Endothelial cell of umbilical vein (primary cell): ENCODE data around the gene SAMD5. TPM values are rescaled to one million over a fixed set of nuclear protein-coding genes. Genes with fewer than 3 reads are reported as not detected.

Experiments used
- BruUV-seq: library from RNA; stranded (reverse); fragments of 400-500 nt; replicated peaks from 2 replicates; lab custom pipeline; 2021; lab: Mats Ljungman, UMichigan
- CTCF ChIA-PET: fragments of 300-600, 350-600 bp; sonication (Branson Sonifier 250); formaldehyde crosslinking; loops from one replicate; lab custom pipeline; 2021; ENCODE audit warnings: antibody characterized with exemption, inconsistent platforms; lab: Charles Lee
- POLR2A ChIA-PET: fragments of 300-600, 350-600 bp; sonication (Branson Sonifier 250); formaldehyde crosslinking; loops from one replicate; lab custom pipeline; 2021; ENCODE audit warnings: antibody characterized with exemption, inconsistent platforms; lab: Charles Lee
- DNase-seq: peaks from one replicate; pipeline ENCODE4 v3.0.0-alpha.2; 2011; ENCODE audit warnings: low read depth, low spot score
- FAIRE-seq: peaks from 2 replicates; lab custom pipeline; 2011; peaks lifted over from hg19 to GRCh38; lab: Jason Lieb, UNC
- H2AFZ ChIP-seq: 2 replicates; pipeline ENCODE4 v1.6.0; 2012; ENCODE audit warnings: low read depth, low read length, control low read depth, inconsistent platforms
- H3K27ac ChIP-seq: 2 replicates; pipeline ENCODE4 v1.5.1; 2011; ENCODE audit warnings: low read depth, mild to moderate bottlenecking, control low read depth, low read length, moderate library complexity; ENCODE audit not compliant: insufficient read depth
- H3K27me3 ChIP-seq, 2 experiments: 2 replicates each; pipeline versions ENCODE4 v1.6.0 to v1.6.1; 2011; ENCODE audit warnings: low read length in 2 of 2, mixed read lengths in 1 of 2; ENCODE audit not compliant: control insufficient read depth in 2 of 2, insufficient read depth in 2 of 2
- H3K36me3 ChIP-seq, 2 experiments: 2 replicates in 1 of 2; 3 replicates in 1 of 2; pipeline ENCODE4 v1.5.1; 2011; ENCODE audit warnings: low read length in 2 of 2, mild to moderate bottlenecking in 1 of 2, moderate library complexity in 1 of 2; ENCODE audit not compliant: control insufficient read depth in 2 of 2, insufficient read depth in 2 of 2; ENCODE audit errors: extremely low read depth in 1 of 2
- H3K4me1 ChIP-seq: 3 replicates; pipeline ENCODE4 v1.5.1; 2011; ENCODE audit warnings: mild to moderate bottlenecking, low read length; ENCODE audit not compliant: control insufficient read depth, insufficient read depth; ENCODE audit errors: extremely low read depth
- H3K4me2 ChIP-seq: 2 replicates; pipeline ENCODE4 v1.6.1; 2011; ENCODE audit warnings: low read length, control low read depth, mixed read lengths; ENCODE audit not compliant: insufficient read depth
- H3K4me3 ChIP-seq, 3 experiments: fragments of 200-600 bp in 1 of 3; sonication (generic), shearing (Covaris generic) in 1 of 3; replicated peaks in 1 of 3; 2 replicates each; pipeline ENCODE4 v1.5.1; 2011 to 2016; ENCODE audit warnings: control low read depth in 3 of 3, low read length in 3 of 3, mild to moderate bottlenecking in 2 of 3, inconsistent platforms in 1 of 3, low read depth in 1 of 3, moderate library complexity in 1 of 3; ENCODE audit not compliant: insufficient read depth in 1 of 3
- H3K79me2 ChIP-seq: 2 replicates; pipeline ENCODE4 v1.6.0; 2012; ENCODE audit warnings: low read length, inconsistent platforms; ENCODE audit not compliant: control insufficient read depth, insufficient read depth
- H3K9ac ChIP-seq: replicated peaks from 2 replicates; pipeline ENCODE3; 2011; ENCODE audit warnings: low read length, control low read depth; ENCODE audit not compliant: insufficient read depth; ENCODE audit errors: extremely low read depth
- H3K9me1 ChIP-seq: replicated peaks from 3 replicates; pipeline ENCODE4 v1.6.0; 2011; ENCODE audit warnings: mild to moderate bottlenecking, low read length; ENCODE audit not compliant: control insufficient read depth, insufficient read depth; ENCODE audit errors: extremely low read depth
- H3K9me3 ChIP-seq: replicated peaks from 2 replicates; pipeline ENCODE4 v1.5.1; 2012; ENCODE audit warnings: low read length, inconsistent platforms; ENCODE audit not compliant: control insufficient read depth, insufficient read depth
- H4K20me1 ChIP-seq: replicated peaks from 2 replicates; pipeline ENCODE3; 2011; ENCODE audit warnings: mild to moderate bottlenecking, low read length; ENCODE audit not compliant: control insufficient read depth, insufficient read depth; ENCODE audit errors: extremely low read depth
- EZH2 ChIP-seq: IDR thresholded peaks from 2 replicates; pipeline ENCODE4 v1.6.1; 2012; ENCODE audit warnings: borderline replicate concordance, low read depth, mild to moderate bottlenecking, moderate library complexity, low read length, inconsistent platforms; ENCODE audit not compliant: severe bottlenecking
- FOS ChIP-seq: IDR thresholded peaks from 2 replicates; pipeline ENCODE4 v1.6.1; 2011; ENCODE audit warnings: mild to moderate bottlenecking, low read length, moderate library complexity, borderline replicate concordance; ENCODE audit not compliant: insufficient read depth
- GATA2 ChIP-seq: IDR thresholded peaks from 2 replicates; pipeline ENCODE4 v1.7.0; 2011; ENCODE audit warnings: low read depth, mild to moderate bottlenecking, moderate library complexity, mixed read lengths, low read length; ENCODE audit not compliant: insufficient read length, insufficient read depth
- JUN ChIP-seq: IDR thresholded peaks from 2 replicates; pipeline ENCODE4 v1.6.1; 2011; ENCODE audit warnings: borderline replicate concordance, low read depth; ENCODE audit not compliant: insufficient read length, insufficient read depth
- MYC ChIP-seq: IDR thresholded peaks from one replicate; pipeline ENCODE4 v1.6.1; 2011; ENCODE audit warnings: mild to moderate bottlenecking, low read depth, low read length
- POLR2A ChIP-seq: IDR thresholded peaks from 2 replicates; pipeline ENCODE4 v1.6.1; 2012; ENCODE audit warnings: low read depth, mild to moderate bottlenecking, control low read depth, low read length
- POLR2AphosphoS5 ChIP-seq: IDR thresholded peaks from 2 replicates; pipeline ENCODE4 v1.6.1; 2012; ENCODE audit warnings: low read depth, mild to moderate bottlenecking, control low read depth, low read length, moderate library complexity; ENCODE audit not compliant: insufficient read depth
- dilution Hi-C: fragments of 300-500 bp; cut with MboI; formaldehyde crosslinking; loops from one replicate; pipeline ENCODE4 v1.15.0; 2019; ENCODE audit warnings: low sequenced_read_pairs; ENCODE audit not compliant: extremely low pct_ligation_motif_present
- intact Hi-C: fragments of 100-400 bp; cut with micrococcal nuclease; formaldehyde crosslinking; loops from one replicate; pipeline ENCODE4 v1.10.0; 2022
- polyA plus RNA-seq, 4 experiments: library from polyadenylated mRNA; depleted of rRNA in 3 of 4; stranded (reverse) in 3 of 4; unstranded in 1 of 4; fragments of >200 nt; gene quantifications; 2 replicates each; pipeline versions ENCODE4 v1.2.1 to v1.2.3, GENCODE V29; 2011 to 2012; ENCODE audit warnings: missing spikeins in 1 of 4
- total RNA-seq: library from RNA; stranded (reverse); gene quantifications from 2 replicates; pipeline ENCODE4 v1.2.3, GENCODE V29; 2021
- TF ChIP-seq, protein P1 (sequence below): IDR thresholded peaks from 2 replicates; pipeline ENCODE4 v1.6.1; 2011; ENCODE audit not compliant: insufficient read depth, insufficient read length
- TF ChIP-seq, protein P2 (sequence below), 2 donors: IDR thresholded peaks; 1 replicate in 1 of 2; 2 replicates in 1 of 2; pipeline ENCODE4 v1.5.1; 2011; ENCODE audit warnings: low read length in 2 of 2, mild to moderate bottlenecking in 2 of 2, moderate library complexity in 2 of 2, control low read depth in 1 of 2, inconsistent platforms in 1 of 2, low read depth in 1 of 2; ENCODE audit not compliant: insufficient read depth in 1 of 2; ENCODE audit errors: extremely low read depth in 1 of 2

The SAMD5 gene
- total and polyA plus RNA-seq, 2 donors (not counting 3 experiments of a cell fraction or from before 2014, with no cell fraction given), result 0.75 to 6.9 TPM

DNA sequence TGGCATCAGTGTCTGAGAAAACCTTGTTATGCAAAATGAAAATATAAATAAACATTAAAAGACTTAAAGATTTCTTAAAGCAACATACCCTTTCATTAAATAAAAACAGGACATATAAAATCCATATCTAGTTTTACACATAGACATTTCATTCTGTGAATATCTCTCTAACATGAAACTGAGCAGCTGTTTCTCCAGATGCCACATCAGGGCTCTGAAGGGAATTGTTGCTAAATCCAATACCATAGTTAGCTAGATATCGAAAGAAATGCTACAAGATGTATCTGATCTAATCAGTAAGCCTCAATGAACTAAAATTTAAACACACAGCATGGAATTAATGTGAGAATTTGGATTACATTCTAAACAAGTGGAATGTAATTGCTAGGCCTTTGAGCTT, 74.5 kb downstream of the SAMD5 start:
- no peak overlapping the region for H3K27ac ChIP-seq

More for the DNA sequence above, 74.5 kb downstream of the SAMD5 start:
- Histone ChIP-seq H3K4me3 (no peak overlapping the region), H3K9me1 (no peaks in the 10 kb centered on the region), H3K9ac (no peak overlapping the region), H4K20me1 (no peaks in the 10 kb centered on the region), H3K4me2 (no peak overlapping the region), H3K27me3 (no peaks in the 10 kb centered on the region), H3K36me3 (no peaks in the 10 kb centered on the region), H3K79me2 (no peaks in the 10 kb centered on the region), H2AFZ (no peak overlapping the region), H3K9me3 (no peaks in the 10 kb centered on the region), H3K4me1 (no peaks in the 10 kb centered on the region)
- CTCF ChIA-PET, result no interaction called here
- FAIRE-seq, result no peak
- DNase-seq, result no peak
- POLR2A ChIA-PET, result no interaction called here
- TF ChIP-seq MYC (no peak), POLR2A (no peak), GATA2 (no peak), EZH2 (no peak), JUN (no peak), FOS (no peak), POLR2AphosphoS5 (no peak)
- TF ChIP-seq, protein P1, sequence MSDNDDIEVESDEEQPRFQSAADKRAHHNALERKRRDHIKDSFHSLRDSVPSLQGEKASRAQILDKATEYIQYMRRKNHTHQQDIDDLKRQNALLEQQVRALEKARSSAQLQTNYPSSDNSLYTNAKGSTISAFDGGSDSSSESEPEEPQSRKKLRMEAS, result no peak
- TF ChIP-seq, protein P2, sequence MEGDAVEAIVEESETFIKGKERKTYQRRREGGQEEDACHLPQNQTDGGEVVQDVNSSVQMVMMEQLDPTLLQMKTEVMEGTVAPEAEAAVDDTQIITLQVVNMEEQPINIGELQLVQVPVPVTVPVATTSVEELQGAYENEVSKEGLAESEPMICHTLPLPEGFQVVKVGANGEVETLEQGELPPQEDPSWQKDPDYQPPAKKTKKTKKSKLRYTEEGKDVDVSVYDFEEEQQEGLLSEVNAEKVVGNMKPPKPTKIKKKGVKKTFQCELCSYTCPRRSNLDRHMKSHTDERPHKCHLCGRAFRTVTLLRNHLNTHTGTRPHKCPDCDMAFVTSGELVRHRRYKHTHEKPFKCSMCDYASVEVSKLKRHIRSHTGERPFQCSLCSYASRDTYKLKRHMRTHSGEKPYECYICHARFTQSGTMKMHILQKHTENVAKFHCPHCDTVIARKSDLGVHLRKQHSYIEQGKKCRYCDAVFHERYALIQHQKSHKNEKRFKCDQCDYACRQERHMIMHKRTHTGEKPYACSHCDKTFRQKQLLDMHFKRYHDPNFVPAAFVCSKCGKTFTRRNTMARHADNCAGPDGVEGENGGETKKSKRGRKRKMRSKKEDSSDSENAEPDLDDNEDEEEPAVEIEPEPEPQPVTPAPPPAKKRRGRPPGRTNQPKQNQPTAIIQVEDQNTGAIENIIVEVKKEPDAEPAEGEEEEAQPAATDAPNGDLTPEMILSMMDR (IDR thresholded peaks at IDR 0.05; ENCODE audit: extremely low read depth in 1 of 2, insufficient read depth in 1 of 2, low read depth in 1 of 2, low read length in 2 of 2), result no peak
- intact Hi-C loops (no loop called here), dilution Hi-C loops (no loop called here)
- no TSS peak for BruUV-seq
